Measurements from ENCODE around the gene SLC15A4. TPM values are rescaled to one million over a fixed set of nuclear protein-coding genes. Genes with fewer than 3 reads are reported as not detected.

Gene SLC15A4
- total RNA-seq, 1 donor from 2014 or later: 31.3 TPM

GRCh38 chr12:128784030-128784760, 39.6 kb downstream of the SLC15A4 start:
- H3K27me3 Mint-ChIP-seq: peaks cover 10% of the 10 kb centered on the region
- H3K4me3 Mint-ChIP-seq (ENCODE audit: low read depth): no peak overlapping the region
- peak overlapping the region; percentile 67 for H3K27ac Mint-ChIP-seq
- TF ChIP-seq CTCF (IDR thresholded peaks at IDR 0.05; ENCODE audit: unreplicated experiment): no peak
- no peak for DNase-seq (ENCODE audit: low spot score, unreplicated experiment)
- H3K9me3 Mint-ChIP-seq (ENCODE audit: low read depth): no peaks in the 10 kb centered on the region
- no peaks in the 10 kb centered on the region for H3K4me1 Mint-ChIP-seq (ENCODE audit: low read depth)
- H3K36me3 Mint-ChIP-seq (ENCODE audit: insufficient read depth): no peaks in the 10 kb centered on the region

GRCh38 chr12:128783129-128783574, 40.6 kb downstream of the SLC15A4 start:
- Mint-ChIP-seq H3K27ac (no peak overlapping the region), H3K9me3 (ENCODE audit: low read depth) (no peaks in the 10 kb centered on the region)
- no peak for TF ChIP-seq CTCF (IDR thresholded peaks at IDR 0.05; ENCODE audit: unreplicated experiment)

GRCh38 chr12:128779901-128780300, 43.9 kb downstream of the SLC15A4 start:
- Mint-ChIP-seq H3K27ac (no peak overlapping the region), H3K27me3 (peaks cover 13% of the 10 kb centered on the region), H3K9me3 (ENCODE audit: low read depth) (no peaks in the 10 kb centered on the region), H3K36me3 (ENCODE audit: insufficient read depth) (no peaks in the 10 kb centered on the region), H3K4me1 (ENCODE audit: low read depth) (no peaks in the 10 kb centered on the region), H3K4me3 (ENCODE audit: low read depth) (no peak overlapping the region)
- no peak for DNase-seq (ENCODE audit: low spot score, unreplicated experiment)
- no peak for TF ChIP-seq CTCF (IDR thresholded peaks at IDR 0.05; ENCODE audit: unreplicated experiment)

More at GRCh38 chr12:128783129-128783574, 40.6 kb downstream of the SLC15A4 start:
- Mint-ChIP-seq H3K36me3 (ENCODE audit: insufficient read depth) (no peaks in the 10 kb centered on the region), H3K4me1 (ENCODE audit: low read depth) (no peaks in the 10 kb centered on the region), H3K4me3 (ENCODE audit: low read depth) (no peak overlapping the region), H3K27me3 (peaks cover 13% of the 10 kb centered on the region)
- no peak for DNase-seq (ENCODE audit: low spot score, unreplicated experiment)

- no peak overlapping the region for H3K27ac Mint-ChIP-seq
- H3K4me3 Mint-ChIP-seq (ENCODE audit: low read depth): no peak overlapping the region
- no peak for DNase-seq (ENCODE audit: low spot score, unreplicated experiment)
- no peaks in the 10 kb centered on the region for H3K9me3 Mint-ChIP-seq (ENCODE audit: low read depth)
- peaks cover 18% of the 10 kb centered on the region for H3K27me3 Mint-ChIP-seq
- H3K4me1 Mint-ChIP-seq (ENCODE audit: low read depth): no peaks in the 10 kb centered on the region
- TF ChIP-seq CTCF (IDR thresholded peaks at IDR 0.05; ENCODE audit: unreplicated experiment): no peak
- no peaks in the 10 kb centered on the region for H3K36me3 Mint-ChIP-seq (ENCODE audit: insufficient read depth)
Observed at GRCh38 chr12:128772249-128772648, 51.5 kb downstream of the SLC15A4 start.

GRCh38 chr12:128771681-128772080, 52.1 kb downstream of the SLC15A4 start:
- H3K27ac Mint-ChIP-seq: no peak overlapping the region
- H3K27me3 Mint-ChIP-seq: peaks cover 23% of the 10 kb centered on the region
- no peak overlapping the region for H3K4me3 Mint-ChIP-seq (ENCODE audit: low read depth)
- no peak for TF ChIP-seq CTCF (IDR thresholded peaks at IDR 0.05; ENCODE audit: unreplicated experiment)
- H3K9me3 Mint-ChIP-seq (ENCODE audit: low read depth): no peaks in the 10 kb centered on the region
- no peak for DNase-seq (ENCODE audit: low spot score, unreplicated experiment)
- no peaks in the 10 kb centered on the region for H3K36me3 Mint-ChIP-seq (ENCODE audit: insufficient read depth)
- no peaks in the 10 kb centered on the region for H3K4me1 Mint-ChIP-seq (ENCODE audit: low read depth)
